ENCODE data around the gene CRYAA. TPM values are rescaled to one million over a fixed set of nuclear protein-coding genes. Genes with fewer than 3 reads are reported as not detected.

CRYAA gene
- total and polyA plus RNA-seq, 2 of the 8 experiments (the other 6 are each of a cell fraction or from before 2014, with no cell fraction given): not detected

GRCh38 chr21:43193651-43194302 is 25.0 kb downstream of the CRYAA start:
- no peak overlapping the region for H4K8ac ChIP-seq (ENCODE audit: extremely low read depth, insufficient read depth, low read length)
- H3K4me2 ChIP-seq (ENCODE audit: insufficient read depth in 1 of 2, low read depth in 2 of 2, low read length in 2 of 2): no peak overlapping the region
- no peak overlapping the region for H2BK20ac ChIP-seq (ENCODE audit: low read length)
- H3K4me3 ChIP-seq (ENCODE audit: extremely low read depth in 1 of 4, insufficient read depth in 2 of 4, low read depth in 3 of 4, low read length in 4 of 4): no peak overlapping the region
- no peak overlapping the region for H2BK120ac ChIP-seq (replicated peaks; ENCODE audit: low read depth, low read length)
- no peak overlapping the region for H3K27ac ChIP-seq (ENCODE audit: low read depth, low read length)
- H3K79me2 ChIP-seq (ENCODE audit: control insufficient read depth in 1 of 2, insufficient read depth in 2 of 2, low read length in 2 of 2): no peaks in the 10 kb centered on the region
- no peak overlapping the region for H2AK5ac ChIP-seq (ENCODE audit: low read depth, low read length)
- H4K91ac ChIP-seq (replicated peaks; ENCODE audit: insufficient read length, low read length): peak overlapping the region; percentile 71
- H3K9ac ChIP-seq (replicated peaks in 1 of 4; ENCODE audit: extremely low read depth in 1 of 4, low read depth in 3 of 4, low read length in 3 of 4): no peak overlapping the region
- DNase-seq (ENCODE audit: low read depth in 1 of 2, low spot score in 2 of 2): no peak
- no peaks in the 10 kb centered on the region for H3K9me3 ChIP-seq (ENCODE audit: insufficient read depth in 2 of 2, low read depth in 1 of 2, low read length in 1 of 2)
- H3K18ac ChIP-seq (ENCODE audit: extremely low read depth, low read length): no peak overlapping the region
- H4K5ac ChIP-seq (ENCODE audit: insufficient read length, low read depth, low read length): no peak overlapping the region
- no peak overlapping the region for H3K56ac ChIP-seq (replicated peaks; ENCODE audit: insufficient read length, low read depth, low read length)
- H2BK12ac ChIP-seq (ENCODE audit: low read depth, low read length): 0 out of 2 replicates have a peak overlapping the region, but pooled peaks have one; percentile 60
- H3K23ac ChIP-seq (ENCODE audit: insufficient read length): no peak overlapping the region
- H4K20me1 ChIP-seq (replicated peaks in 1 of 2; ENCODE audit: control insufficient read depth in 1 of 2, insufficient read depth in 2 of 2, low read length in 2 of 2): no peaks in the 10 kb centered on the region
- CTCF ChIA-PET (ENCODE audit: partially characterized antibody): interaction anchor here (1.0 kb wide), 1 partner anchor 107 kb away, joined by 3 read pairs; no protein-coding TSS in a partner anchor
- peaks cover 0 to 5% (median 1%) of the 10 kb centered on the region in 4 experiments; a peak in 1 of 7 replicates for H3K4me1 ChIP-seq (replicated peaks in 1 of 4; ENCODE audit: control insufficient read depth in 3 of 4, insufficient read depth in 4 of 4, low read length in 3 of 4)
- no peak overlapping the region for H3K14ac ChIP-seq (ENCODE audit: insufficient read length)
- no peaks in the 10 kb centered on the region for H3K79me1 ChIP-seq (ENCODE audit: low read depth, low read length)
- H3K23me2 ChIP-seq (ENCODE audit: low read depth, low read length): peaks cover 4% of the 10 kb centered on the region; the same call in 1 of the 2 replicates
- no peak overlapping the region for H2AFZ ChIP-seq (ENCODE audit: low read length)
- H3K36me3 ChIP-seq (ENCODE audit: control insufficient read depth in 2 of 4, insufficient read depth in 4 of 4, low read length in 3 of 4): no peaks in the 10 kb centered on the region
- no peaks in the 10 kb centered on the region for H3K27me3 ChIP-seq (replicated peaks in 1 of 4; ENCODE audit: control insufficient read depth in 3 of 4, extremely low read depth in 1 of 4, insufficient read depth in 3 of 4, low read length in 3 of 4)
- no peak overlapping the region for H2BK15ac ChIP-seq (ENCODE audit: low read length)
- WGBS, 2 experiments (ENCODE audit: extremely low coverage in 1 of 2, insufficient coverage in 1 of 2, insufficient read length in 1 of 2, insufficient replicate concordance in 2 of 2, low coverage in 1 of 2, low lambda C conversion rate in 2 of 2, missing lambda C conversion rate in 1 of 2): 94% methylated on average over 19 of the region's 19 CpGs; no CpG with 5 or more reads in 1 of the 2 experiments
- no peak overlapping the region for H3K4ac ChIP-seq (replicated peaks; ENCODE audit: insufficient read length, low read depth, low read length)
- POLR2A ChIA-PET (ENCODE audit: partially characterized antibody): interaction anchor here (0.6 kb wide), 2 partner anchors 459 to 1152 kb away, joined by 3 read pairs; no protein-coding TSS in a partner anchor
- no peak for FAIRE-seq
- no peak overlapping the region for H2BK5ac ChIP-seq (ENCODE audit: low read depth, low read length)
- TF ChIP-seq ATF2 (IDR thresholded peaks at IDR 0.05; ENCODE audit: low read length): no peak
- TF ChIP-seq HDAC6 (IDR thresholded peaks at IDR 0.05; ENCODE audit: low read depth, low read length): no peak
- no peak for TF ChIP-seq POU5F1 (IDR thresholded peaks at IDR 0.05; ENCODE audit: low read depth, low read length)
- TF ChIP-seq RFX5 (IDR thresholded peaks at IDR 0.05; ENCODE audit: borderline replicate concordance, low read depth, low read length): no peak
- TF ChIP-seq JUN (IDR thresholded peaks at IDR 0.05; ENCODE audit: low read depth, low read length): no peak
- TF ChIP-seq, protein P1, sequence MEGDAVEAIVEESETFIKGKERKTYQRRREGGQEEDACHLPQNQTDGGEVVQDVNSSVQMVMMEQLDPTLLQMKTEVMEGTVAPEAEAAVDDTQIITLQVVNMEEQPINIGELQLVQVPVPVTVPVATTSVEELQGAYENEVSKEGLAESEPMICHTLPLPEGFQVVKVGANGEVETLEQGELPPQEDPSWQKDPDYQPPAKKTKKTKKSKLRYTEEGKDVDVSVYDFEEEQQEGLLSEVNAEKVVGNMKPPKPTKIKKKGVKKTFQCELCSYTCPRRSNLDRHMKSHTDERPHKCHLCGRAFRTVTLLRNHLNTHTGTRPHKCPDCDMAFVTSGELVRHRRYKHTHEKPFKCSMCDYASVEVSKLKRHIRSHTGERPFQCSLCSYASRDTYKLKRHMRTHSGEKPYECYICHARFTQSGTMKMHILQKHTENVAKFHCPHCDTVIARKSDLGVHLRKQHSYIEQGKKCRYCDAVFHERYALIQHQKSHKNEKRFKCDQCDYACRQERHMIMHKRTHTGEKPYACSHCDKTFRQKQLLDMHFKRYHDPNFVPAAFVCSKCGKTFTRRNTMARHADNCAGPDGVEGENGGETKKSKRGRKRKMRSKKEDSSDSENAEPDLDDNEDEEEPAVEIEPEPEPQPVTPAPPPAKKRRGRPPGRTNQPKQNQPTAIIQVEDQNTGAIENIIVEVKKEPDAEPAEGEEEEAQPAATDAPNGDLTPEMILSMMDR (IDR thresholded peaks at IDR 0.05; ENCODE audit: control extremely low read depth in 1 of 3, insufficient read depth in 1 of 3, low read depth in 1 of 3, low read length in 3 of 3): no peak
- TF ChIP-seq SUZ12 (IDR thresholded peaks at IDR 0.05; ENCODE audit: low read length): no peak
